Epidermal melanocyte (primary cell): ENCODE data around the gene RTN4RL1.
A peak's percentile ranks its signal among the peaks of the same experiment; 100 is the strongest.
"Not testable (repeated sequence)": the region's sequence is repeated elsewhere in the genome, so short reads cannot be mapped to it uniquely, and the experiment has no call there.

Experiments used
- DNase-seq: peaks from one replicate; pipeline ENCODE4 v3.0.0; 2011; ENCODE audit warnings: low spot score; ENCODE audit not compliant: insufficient read length

The RTN4RL1 gene

DNA sequence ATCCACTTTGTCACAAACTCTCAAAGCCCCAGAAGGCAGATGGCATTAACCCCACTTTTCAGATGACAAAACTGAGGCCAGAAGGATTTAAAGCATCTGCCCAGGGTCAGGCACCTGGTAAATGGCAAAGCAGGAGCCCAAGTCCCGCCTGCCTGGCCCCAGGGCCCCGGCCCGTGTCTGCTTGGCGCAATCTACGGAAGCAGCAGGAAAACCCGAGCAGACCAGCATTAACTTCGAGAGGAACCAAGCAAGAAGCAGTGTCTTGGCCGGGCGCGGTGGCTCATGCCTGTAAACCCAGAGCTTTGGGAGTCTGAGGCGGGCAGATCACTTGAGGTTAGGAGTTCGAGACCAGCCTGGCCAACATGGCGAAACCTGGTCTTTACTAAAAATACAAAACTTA is 21.6 kb downstream of the RTN4RL1 start:
- no peak for DNase-seq

DNA sequence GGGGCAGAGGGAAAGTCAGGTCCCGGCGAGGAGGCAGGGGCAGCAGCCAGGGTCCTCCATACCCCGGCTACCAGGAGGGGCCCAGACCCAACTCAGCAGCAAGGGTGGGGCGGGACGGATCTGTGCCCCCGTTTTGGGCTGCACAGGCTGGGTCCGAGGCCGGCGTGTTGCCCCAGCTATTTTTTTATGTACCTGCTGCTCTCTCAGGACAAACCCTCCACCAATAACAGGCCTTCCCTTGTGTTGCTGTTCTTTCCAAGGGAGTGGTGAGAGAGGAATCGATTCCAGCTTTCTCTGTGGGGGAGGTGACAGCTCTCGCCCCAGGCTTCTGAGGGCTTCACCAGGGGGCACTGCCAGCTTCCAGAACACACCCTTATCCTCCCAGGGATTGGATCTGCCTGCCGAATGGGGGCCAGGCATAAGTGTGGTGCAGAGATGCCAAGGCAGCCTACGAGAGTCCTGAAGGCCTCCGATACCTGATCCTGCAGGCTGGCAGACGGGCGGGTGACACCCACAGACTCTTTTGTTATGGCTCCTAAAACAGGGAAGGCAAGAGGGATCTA is 22.3 kb downstream of the RTN4RL1 start:
- DNase-seq, result no peak

GRCh38 chr17:1999557-2000251 is 25.4 kb downstream of the RTN4RL1 start:
- DNase-seq, result peak; percentile 76

DNA sequence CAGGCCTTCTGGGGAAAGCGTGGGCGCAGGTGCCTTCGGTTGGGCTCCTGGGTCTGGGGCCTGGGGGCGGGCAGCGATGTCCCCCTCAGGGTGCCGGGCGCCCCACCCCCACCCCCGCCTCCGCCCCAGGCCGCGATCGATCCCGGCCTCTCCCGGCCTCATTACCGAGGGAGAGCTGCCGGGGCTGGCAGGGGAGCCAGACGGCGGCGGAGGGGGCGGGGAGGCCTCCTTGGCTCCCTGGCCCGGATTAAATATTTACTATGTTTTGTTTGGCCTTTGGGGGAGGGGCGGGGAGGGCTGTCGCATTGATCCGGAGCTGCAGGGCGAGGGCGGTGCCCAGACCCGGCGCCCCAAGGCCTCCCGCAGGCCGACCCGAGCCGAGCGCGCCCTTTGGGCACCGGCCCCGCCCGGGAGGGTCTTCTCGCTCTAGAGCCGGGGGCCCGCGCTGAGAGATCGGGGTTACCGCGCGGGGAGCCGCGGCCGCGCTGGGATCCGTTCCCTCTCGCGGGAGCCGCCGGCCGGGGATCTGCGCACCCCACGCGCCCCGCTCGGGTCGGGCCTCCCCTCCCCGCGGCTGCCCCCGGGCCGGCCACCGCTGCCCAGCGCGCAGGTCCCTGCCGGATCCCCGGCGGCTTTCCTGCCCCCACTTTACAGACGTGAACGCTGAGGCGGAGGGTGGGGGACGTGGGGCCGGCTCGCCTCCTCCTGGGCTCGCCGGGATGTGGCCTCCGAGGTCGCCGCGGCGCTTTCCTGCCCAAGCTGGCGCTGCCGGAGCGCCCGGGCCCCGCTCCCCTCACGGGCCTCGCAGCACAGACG is 27.0 kb downstream of the RTN4RL1 start:
- no peak for DNase-seq

DNA sequence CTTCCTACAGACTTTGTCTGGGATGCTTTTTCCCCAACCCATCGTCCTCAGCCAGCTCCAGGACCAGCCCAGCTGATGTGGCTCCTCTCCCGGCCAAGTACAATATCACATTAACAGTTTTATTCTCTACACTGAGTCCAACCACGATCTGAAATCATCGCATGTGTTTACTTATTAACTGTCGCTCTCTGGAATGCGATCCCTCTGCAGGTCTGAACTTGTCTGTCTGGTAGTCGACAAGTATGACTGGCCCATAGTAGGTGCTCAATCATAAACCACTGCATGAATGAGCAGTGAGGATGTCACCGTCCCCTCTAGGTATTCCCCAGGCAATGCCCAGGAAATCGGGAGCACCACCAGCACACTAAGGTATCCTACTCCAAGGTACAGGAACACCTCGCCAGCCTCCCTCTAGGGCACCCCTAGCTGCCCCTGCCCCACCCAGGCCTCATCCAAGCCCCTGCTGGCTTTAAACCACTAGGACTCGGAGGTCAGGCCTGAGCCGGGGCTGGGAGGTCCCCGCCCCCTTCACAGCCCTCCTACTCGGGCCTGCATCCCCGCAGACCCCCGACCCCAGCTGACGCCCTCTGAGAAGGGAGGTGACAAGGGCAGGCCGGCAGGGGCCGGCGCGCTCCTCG is 27.7 kb downstream of the RTN4RL1 start:
- no peak for DNase-seq

GRCh38 chr17:1996800-1997288 is 28.3 kb downstream of the RTN4RL1 start:
- no peak for DNase-seq

DNA sequence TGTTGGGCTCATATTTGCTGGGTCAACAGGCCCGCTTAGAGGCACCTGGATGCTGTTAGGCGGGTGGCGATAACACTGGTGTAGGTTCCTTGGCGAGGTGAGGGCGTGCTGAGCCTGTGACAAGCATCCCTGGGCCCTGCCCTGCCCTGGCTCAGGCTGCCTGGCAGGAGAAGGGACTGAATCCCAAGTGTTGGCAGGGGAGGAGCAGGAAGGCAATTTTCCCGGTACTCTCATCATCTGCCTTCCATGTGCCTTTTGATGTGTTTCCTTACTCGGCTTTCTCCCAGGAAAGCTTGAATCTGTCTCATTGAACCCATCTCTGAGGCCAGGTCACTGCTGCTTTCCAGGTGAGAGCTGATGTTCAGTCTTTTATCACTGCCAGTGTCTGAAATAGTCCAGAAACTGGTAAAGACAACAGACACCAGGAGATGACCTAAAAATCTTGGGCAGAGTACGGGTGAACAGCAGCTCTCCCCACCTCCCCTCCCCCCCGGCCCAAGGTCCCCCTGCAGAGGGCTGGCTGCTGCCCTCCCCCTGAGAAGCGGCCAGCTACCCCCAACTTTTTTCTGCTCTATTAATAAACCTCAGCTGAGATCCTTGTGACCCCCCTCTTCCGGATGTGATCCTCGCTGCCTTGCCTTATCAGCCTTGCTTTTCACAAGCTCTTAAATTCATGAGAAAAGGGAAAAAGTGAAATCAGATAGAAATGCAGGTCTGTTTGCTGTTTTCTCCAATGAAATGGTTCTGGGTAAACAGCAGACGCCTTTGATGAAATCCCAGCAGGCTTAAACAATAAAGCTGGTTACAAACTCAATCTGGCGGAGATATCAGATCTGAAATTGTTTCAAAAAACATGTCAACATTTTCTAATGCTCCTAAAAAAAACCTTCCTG is 29.0 kb downstream of the RTN4RL1 start:
- DNase-seq, result no peak

- no peak for DNase-seq
These were observed 29.7 kb downstream of the RTN4RL1 start for GRCh38 chr17:1995321-1995892.

DNA sequence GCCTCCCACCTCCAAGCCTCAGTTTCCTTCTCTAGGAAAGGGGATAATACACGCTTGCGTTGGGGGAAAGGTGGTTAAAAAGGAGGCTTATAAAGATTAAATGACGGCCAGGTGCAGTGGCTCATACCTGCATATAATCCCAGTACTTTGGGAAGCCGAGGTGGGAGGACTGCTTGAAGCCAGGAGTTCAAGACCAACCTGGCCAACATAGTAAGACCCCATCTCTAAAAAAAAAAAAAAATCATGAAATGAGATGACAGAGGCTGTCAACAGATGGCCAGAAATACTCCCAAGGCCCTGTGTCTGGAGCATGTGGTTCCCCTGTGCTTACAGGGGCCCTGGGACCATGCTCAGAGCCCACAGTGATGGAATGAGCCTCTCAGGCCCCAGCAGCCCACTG is 30.4 kb downstream of the RTN4RL1 start:
- DNase-seq, result no peak

DNA sequence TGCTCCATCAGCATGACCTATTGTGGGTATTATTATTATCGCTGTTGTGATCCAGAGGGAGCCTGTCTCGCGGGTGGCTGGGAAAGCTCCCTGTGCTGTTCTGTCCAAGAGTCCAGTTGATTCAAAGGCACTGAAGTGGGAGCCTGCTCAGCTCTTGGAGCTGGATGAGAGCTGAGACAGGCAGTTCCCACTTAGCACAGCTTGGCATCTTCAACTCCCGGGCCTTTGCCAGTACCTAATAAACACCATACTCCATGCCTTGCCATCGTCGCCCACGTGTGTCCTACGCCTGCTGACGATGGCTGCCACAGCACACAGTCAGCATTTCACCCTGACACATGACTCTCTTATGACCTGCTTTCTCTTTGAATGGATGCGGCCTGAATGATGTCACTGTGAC is 32.6 kb downstream of the RTN4RL1 start:
- DNase-seq, result no peak

GRCh38 chr17:1989135-1989534 is 36.0 kb downstream of the RTN4RL1 start:
- DNase-seq, result no peak

GRCh38 chr17:1986783-1987451 is 38.2 kb downstream of the RTN4RL1 start:
- DNase-seq, result no peak

DNA sequence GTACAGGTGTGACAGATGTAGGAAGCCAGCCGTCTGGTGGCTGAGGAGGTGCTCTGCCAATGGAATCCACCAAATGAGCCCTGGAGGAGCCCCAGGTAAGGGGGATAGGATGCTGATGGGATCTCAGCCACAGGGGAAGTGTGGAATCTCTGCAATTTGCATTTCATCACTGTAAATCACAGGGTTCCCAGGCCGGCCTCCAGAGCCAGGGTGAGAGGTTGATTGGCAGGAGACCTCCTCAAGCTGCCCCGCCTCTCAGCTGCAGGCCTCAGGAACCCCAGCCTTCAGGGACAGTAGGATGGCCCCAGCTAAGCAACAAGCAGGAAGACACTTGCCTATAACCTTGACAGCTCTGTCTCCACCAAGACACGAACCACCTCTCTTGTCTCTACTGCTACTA is 39.4 kb downstream of the RTN4RL1 start:
- DNase-seq, result no peak

DNA sequence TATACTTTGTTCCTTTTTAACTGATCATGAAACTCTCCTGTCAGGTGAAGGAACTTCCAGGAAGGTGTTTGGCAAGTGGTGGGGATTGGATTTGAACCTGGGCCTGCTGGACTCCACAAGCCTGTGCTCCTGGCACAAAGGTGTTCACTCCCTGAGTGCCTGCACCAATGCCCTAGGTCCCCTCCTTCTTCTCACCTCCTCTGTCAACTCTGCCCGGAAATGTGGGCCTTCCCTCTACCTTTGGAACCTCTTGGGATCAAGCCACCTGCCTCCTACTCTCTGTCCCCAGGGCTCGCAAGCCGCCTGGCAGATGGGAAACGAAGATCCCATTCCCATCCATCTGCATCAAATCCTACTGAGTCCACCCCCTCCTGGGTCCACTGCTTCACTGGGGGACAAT is 40.0 kb downstream of the RTN4RL1 start:
- DNase-seq, result no peak

DNA sequence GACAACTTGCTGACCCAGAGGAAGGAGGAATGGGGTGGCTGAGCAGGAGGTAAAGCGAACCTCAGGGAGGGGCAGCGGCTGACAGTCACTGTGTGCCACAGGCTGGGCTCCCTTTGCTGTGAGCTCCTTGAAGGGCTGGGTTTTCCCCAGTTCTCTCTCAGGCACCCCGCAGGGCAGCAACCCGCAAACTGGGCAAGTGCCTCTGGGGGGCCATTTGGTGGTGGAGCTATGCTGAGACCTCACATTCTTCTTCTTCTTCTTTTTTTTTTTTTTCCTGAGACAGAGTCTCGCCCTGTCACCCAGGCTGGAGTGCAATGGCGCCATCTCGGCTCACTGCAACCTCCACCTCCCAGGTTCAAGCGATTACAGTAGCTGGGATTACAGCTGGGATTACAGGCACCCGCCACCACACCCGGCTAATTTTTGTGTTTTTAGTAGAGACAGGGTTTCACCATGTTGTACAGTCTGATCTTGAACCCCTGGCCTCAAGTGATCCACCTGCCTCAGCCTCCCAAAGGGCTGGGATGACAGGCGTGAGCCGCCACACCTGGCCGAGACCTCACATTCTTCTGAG is 42.3 kb downstream of the RTN4RL1 start:
- DNase-seq, result not testable (repeated sequence)

- DNase-seq, result no peak
These were observed 44.4 kb downstream of the RTN4RL1 start for GRCh38 chr17:1980665-1981250.

DNA sequence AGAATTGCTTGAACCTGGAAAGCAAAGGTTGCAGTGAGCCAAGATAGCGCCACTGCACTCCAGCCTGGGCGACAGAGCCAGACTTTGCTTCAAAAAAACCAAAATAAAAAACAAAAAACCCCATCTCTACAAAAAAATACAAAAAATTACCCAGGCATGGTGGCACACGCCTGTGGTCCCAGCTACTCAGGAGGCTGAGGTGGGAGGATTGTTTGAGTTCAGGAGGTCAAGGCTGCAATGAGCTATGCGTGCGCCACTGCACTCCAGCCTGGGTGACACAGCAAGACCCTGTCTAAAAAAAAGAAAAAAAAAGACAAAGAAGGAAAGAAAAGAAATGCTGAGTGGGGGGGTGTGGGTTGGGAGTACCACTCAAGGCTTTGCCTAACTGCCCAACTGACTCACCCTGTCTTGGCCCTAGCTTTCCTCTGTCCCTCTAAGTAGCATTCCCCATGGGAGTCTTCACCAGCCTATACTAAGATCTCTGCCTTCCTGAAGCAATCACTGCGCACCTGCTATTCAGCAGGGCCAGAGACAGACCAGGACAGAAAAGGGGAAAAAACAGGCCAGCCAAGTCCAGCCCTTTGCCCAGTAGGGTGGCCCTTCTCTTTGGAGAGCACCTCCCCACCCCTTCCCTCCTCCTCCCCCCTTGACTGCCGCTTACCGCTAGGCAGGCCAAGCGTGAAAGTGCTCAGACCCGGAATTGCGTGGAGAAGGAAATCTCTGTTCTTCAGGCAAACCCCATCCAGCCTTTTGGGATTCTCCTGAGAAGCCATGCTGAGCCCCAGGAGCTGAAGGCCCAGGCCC is 45.8 kb downstream of the RTN4RL1 start:
- DNase-seq, result no peak

DNA sequence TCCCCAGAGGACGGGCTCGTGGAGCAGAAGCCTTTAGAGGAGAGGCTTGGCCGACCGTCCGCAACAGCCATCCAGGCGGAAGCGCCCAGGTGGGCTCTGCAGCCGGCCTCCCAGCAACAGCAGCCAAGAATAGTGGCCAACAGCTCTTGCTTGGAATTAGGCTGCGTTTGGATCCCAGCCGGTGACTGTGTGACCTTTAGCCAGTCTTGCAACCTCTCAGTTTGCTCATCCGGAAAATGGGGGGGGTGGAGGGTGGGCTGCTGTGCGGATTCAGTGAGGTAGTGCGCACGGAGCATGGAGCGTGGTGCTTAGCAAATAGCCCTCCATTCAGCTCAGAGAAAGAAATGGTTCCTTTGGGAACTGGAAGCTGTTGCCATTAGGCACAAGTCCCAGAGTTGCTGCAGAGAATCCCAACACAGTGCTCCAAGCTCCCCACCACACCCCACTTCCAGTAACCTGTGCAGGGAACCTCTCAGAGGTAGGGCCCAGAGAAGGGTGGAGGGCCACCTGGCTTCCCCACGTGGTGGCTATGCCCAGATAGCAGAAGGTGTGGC is 46.7 kb downstream of the RTN4RL1 start:
- DNase-seq, result no peak
